Left cardiac atrium (tissue), 4 donors: ENCODE data around the gene SF1. TPM values are rescaled to one million over a fixed set of nuclear protein-coding genes. Genes with fewer than 3 reads are reported as not detected.
"Not testable (repeated sequence)": the region's sequence is repeated elsewhere in the genome, so short reads cannot be mapped to it uniquely, and the experiment has no call there.

Source experiments
- ATAC-seq, 2 donors: fragments of 200-7000 bp; cut with Tn5 transposase; one replicate each; pipeline ENCODE4 v1.9.1; 2020; ENCODE audit warnings: mild to moderate bottlenecking in 2 of 2, moderate library complexity in 2 of 2
- DNase-seq: peaks from one replicate; pipeline ENCODE4 v3.0.0-alpha.2; 2020
- intact Hi-C, 2 donors: fragments of 100-400 bp; cut with DNase I; formaldehyde crosslinking; loops; one replicate each; pipeline versions ENCODE4 v1.14.1 to v1.15.1; 2022 to 2023
- long read RNA-seq: library from polyadenylated mRNA; unstranded; transcript quantifications from one replicate; pipeline ENCODE4 v2.0.0, GENCODE V29; 2021
- total RNA-seq, 2 donors: library from RNA; stranded (reverse); fragmentation: NEBNext Ultra II Directional; extraction: Animal tissue kit (Norgen Biotek cat#: 25700); gene quantifications; one replicate each; pipeline ENCODE4 v1.2.1, GENCODE V29; 2021
- donor health status: DM: no; HTN: yes; CAD: no.
- donor health status: DM: no; HTN: yes; CAD: no; lungs with severe emphysema.
- donor health status: DM: yes; HTN: yes; CAD: no.
- donor health status: Dilated cardiomyopathy.

The SF1 gene, protein sequence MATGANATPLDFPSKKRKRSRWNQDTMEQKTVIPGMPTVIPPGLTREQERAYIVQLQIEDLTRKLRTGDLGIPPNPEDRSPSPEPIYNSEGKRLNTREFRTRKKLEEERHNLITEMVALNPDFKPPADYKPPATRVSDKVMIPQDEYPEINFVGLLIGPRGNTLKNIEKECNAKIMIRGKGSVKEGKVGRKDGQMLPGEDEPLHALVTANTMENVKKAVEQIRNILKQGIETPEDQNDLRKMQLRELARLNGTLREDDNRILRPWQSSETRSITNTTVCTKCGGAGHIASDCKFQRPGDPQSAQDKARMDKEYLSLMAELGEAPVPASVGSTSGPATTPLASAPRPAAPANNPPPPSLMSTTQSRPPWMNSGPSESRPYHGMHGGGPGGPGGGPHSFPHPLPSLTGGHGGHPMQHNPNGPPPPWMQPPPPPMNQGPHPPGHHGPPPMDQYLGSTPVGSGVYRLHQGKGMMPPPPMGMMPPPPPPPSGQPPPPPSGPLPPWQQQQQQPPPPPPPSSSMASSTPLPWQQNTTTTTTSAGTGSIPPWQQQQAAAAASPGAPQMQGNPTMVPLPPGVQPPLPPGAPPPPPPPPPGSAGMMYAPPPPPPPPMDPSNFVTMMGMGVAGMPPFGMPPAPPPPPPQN
- total RNA-seq: 100 to 1,000 TPM; 154 to 208 TPM
- long read RNA-seq, transcript SF1-201 (13 exons, 2,850 nt): major isoform, 6 of 22 reads
- long read RNA-seq, partial matches to known transcripts: 12 of 22 reads
- long read RNA-seq, other reads (novel, unspliced or antisense): 4 of 22 reads

DNA sequence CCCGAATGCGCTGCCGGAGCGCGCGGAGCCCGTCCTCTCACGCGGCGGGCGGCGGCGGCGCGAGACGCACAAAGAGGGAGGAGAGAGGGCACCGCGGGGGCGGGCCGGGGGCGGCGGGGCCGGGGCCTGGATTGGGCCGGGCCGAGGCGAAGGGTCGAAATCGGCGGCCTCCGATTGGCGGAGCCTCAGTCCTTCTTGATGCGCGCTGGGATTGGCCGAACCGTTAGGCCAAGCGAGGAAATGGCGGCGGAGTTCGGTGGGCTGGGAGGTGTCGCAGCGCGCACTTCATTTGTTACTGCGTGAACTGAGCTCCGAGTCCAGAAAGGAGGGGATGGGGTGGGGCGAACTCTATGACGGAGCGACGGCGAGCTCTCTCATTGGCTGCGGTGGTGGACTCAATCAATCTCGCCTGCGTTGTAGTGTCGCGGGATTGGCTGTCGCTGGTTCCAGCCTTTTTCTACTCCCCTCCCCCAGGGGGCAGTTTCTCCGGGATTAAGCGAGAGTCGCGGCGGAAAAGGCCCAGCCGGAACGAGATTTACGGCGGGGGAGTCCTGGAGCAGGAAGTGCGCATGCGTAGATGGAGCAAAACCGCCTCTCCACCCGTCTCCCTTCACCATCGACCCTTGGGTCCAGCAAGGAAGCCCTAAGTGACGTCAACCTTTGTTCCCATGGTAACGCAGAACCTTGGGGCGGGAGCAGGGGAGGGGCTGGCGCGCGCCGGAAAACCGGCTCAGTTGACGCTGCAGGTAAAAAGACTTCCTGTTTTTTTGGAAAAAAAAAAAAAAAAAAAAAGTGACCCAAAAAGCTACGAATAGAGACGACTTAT, at the start of gene SF1:
TSS of gene SF1 (minus strand) at position 70 of the 826 bp plus-strand sequence. CDS start 150 bp downstream, outside the sequence.
- DNase-seq (peak; percentile 99), ATAC-seq (peak; percentile 95)
- intact Hi-C loops: no loop called here

DNA sequence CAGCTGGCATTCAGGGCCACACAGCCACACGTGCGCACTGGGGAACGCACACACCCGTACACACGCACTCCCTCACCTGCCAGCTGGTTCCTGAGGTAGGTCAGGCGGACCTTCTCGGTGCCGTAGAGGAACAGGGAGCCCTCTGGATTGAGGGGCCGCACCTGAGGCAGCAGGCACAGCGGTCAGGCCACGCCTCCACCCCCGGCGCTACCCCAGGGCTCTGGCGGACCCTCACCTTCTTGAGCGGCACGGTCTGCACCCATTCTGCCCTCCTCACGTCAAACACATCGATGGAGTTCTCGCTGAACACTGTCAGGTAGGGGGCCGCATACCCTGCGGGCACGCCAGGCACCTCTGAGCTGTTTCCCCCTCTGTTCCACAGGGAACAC, 49.1 kb upstream of the SF1 start:
- DNase-seq (no peak), ATAC-seq (no peak)
- intact Hi-C loops: no loop called here

DNA sequence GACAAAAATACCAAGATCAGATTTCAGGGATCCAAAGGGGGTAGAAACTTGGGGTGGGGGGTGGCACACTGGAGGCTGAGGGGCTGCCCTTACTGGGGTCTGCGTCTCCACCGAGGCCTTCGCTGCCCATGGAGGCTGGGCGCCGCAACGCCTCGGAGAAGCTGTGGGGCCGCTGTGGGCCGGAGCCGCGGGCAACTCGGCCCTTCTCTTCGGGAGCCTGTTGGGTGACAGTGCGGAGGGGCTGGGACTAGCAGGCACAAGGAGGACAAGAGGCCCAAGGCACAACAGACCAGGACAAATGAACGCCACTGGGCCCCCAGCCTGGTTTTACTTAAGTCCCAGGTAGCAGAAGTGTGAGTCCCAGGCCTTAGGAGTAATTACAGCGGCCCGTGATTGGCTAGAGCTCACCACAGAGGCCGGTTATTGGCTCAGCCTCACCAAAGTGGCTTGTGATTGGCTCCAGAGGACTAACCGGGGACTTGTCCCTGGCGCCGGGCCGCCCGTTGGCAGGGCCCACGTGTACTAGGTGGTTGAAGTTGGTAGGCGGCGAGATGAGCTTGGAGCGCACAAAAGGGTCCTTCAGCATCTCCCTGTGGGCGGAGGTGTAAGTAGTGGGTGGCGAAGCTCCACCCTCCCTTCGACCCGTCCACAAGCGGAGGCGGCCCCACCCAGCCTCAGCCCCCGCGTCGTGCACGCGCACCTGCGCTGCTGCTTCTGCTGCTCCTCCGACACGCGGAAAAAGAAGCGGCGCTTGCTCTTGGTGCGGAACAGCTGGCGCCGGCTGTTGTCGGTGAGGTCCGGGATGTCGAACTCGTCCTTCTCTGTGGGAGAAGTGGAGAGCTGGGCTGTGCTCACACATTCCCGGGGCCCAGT, 48.5 kb upstream of the SF1 start:
- intact Hi-C loops: no loop called here
- no peak for DNase-seq
- ATAC-seq: no peak

DNA sequence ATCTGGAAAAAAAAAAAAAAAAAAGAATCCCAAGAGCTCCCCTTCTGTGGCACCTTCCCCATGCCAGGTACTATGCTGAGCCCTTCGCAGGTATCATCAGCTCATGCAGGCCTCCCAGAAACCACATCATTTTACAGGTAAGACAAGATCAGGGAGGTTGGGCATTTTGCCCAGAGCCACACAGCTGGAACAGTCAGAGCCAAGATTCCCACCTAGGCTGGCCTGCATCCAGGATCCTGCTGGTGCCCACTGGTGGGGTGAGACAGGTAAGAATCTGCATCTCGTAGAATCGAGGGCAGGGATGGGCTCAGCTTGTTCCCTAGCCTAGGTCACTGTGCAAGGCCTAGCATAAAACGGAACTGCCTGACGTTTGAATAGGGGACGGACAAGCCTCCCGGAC, 47.7 kb upstream of the SF1 start:
- intact Hi-C loops: no loop called here
- no peak for ATAC-seq
- no peak for DNase-seq

DNA sequence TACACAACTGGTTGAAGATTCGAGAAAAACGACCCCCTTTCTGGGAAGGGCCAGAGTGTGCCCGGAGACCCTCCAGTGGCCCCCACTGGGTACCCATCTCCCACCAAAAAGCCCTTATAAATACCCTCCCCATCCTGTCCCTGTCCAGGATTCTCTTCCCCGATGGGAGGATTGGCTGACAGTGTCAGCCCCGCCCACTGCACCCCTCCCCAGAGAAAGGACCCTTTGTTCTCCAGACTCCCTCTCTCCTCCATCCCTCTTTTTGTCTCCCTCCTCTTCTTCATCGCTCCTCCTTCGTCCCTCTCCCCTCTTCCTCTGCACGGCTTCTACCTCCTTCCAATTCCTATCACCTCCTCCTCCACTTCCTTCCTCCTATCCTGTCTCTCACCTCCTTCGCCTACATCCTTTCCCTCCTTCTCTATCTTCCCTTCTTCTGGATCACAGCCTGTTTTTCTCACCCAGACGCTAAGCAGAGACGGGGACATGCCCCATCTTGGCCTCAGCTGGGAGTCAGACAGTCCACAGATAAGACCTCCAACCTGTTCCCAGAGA, 45.3 kb upstream of the SF1 start:
- DNase-seq (no peak), ATAC-seq (no peak)
- intact Hi-C loops: no loop called here

DNA sequence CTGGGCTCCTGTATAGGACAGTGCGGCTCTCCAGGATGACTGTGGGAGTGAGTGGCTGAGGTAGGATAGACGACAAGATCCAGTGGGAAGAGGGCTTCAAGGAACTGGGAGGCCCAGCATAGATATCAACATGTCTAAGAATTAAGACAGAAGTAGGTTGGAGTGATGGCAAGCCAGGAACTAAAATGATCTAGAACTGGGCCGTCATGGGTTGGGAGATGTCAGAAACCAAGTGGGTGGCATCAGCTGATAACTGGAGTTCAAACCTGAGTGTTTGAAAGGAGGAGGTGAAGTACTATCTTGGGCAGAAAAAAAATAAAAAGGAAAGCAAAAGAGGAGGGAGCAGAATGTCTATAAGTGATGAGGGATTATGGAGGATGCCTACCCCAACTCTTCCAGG, 39.1 kb upstream of the SF1 start:
- no peak for ATAC-seq
- DNase-seq: no peak
- intact Hi-C loops: no loop called here

DNA sequence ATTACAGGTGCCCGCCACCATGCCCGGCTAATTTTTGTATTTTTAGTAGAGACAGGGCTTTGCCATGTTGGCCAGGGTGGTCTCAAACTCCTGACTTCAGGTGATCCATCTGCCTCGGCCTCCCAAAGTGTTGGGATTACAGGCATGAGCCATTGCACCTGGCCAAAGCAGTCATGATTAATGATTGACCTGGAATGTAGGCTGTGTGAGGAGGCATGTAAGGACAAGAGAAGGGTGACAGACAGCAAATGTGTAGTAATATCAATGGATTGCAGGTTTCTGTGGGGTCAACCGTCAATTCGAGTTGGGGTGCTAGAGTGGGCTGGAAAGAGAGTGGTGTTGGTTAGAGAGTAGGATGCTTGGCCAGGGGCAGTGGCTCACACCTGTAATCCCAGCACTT, 37.1 kb upstream of the SF1 start:
- DNase-seq, ATAC-seq, intact Hi-C loops: not testable (repeated sequence)

DNA sequence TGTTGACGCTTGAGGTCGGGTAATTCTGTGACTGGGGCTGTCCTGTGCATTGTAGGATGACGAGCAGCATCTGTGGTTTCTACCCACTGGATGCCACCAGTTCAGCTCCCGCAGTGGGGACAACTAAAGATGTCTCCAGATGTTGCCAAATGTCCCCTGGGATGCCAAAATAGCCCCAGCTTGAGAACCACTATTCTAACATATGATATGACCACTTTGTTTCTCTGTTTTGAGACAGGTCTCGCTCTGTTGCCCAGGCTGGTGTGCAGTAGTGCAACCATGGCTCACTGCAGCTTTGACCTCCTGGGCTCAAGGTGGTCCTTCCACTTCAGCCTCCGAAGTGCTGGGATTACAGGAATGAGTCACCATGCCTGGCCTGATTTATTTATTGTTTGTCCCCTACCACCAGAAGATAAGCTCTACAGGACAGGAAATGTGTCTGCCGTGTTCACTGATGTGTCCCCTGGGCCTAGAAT, 36.4 kb upstream of the SF1 start:
- no peak for ATAC-seq
- no peak for DNase-seq
- intact Hi-C loops: no loop called here

DNA sequence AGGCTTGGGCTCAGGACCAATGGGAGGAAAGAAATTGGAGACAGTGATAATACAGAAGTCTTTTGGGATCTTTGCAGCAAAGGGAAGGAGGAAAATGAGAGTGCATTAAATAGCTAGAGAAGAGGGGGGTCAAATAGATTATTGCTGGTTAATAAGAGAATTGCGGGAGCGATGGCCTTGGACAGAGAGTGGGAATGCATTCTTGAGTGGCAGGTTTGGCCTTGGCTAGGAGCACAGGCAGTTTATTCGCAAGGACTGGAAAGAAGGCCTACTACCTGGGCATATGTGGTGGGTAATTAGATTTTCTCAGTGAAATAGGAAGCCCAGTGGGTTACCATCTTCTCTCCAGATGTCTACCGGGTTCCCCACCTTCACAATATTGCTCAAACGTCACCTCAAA, 35.5 kb upstream of the SF1 start:
- ATAC-seq: no peak
- intact Hi-C loops: no loop called here
- DNase-seq: no peak

DNA sequence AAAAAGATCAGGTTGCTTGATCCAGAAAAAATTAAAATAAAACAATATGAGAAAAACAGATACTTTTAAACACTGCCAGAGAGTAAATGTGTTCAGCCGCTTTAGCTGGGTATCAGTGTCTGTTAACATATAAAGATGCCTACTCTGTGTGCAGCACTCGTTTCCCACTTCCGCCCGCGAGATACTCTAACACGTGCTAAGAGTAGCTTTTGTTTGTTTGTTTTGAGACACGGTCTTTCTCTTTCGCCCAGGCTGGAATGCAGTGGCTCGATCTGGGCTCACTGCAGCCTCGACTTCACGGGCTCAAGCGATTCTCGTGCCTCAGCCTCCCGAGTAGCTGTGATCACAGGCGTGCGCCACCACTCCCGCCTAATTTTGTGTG, 32.5 kb upstream of the SF1 start:
- no peak for DNase-seq
- peak; percentile 1 to 3 for ATAC-seq
- intact Hi-C loops: no loop called here

DNA sequence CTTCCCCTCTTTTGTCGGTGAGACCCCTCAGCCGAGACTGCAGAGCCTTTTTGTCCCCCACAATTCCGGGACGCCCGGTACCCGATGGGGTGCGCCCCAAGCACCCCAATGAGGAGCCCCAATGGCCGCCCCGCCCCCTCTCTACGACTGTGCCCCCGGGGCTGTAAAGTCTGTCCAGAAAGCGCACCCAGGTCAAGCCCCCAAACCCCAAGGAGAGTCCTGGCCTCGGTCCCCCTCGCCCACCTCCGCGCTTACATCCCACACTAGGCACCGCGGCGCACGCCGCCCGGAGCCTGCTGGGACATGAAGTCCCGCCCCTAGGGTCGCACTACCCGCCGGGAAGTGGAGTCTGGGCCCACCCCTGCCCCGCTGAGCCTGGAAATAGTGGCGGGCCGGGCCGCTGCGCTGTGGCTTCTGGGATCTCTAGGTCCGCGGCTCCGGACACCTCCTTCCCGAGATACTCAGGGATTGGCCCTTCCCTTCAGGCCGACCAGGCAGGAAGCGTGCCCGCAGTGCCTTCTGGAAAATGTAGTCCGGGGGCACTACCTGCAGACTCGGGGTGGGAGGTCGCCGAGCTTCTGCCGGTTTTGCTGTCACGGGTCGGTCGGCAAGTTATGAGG, 32.0 kb upstream of the SF1 start, which contains the start of gene MEN1:
TSS of gene MEN1 (minus strand) at position 281 of the 620 bp plus-strand sequence. CDS start 442 bp downstream, outside the sequence.
- DNase-seq (peak; percentile 97), ATAC-seq (peak; percentile 99)
- intact Hi-C loops: no loop called here

DNA sequence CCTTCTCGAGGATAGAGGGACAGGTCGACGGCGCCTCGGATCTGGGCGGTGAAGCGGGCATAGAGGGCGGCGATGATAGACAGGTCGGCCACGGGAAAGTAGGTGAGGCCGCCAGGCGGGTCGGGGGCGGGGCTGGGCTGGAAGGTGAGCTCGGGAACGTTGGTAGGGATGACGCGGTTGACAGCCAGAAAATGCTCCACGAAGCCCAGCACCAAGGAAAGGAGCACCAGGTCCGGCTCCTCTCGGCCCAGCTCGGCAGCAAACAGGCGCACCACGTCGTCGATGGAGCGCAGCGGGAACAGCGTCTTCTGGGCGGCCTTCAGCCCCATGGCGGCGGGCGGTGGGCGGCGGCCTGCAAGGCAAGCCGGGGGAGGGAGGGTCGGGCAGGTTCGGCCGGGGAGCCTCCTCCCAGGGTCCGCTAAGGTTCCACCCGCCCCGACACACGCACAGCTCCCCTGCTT, 31.5 kb upstream of the SF1 start:
- ATAC-seq (peak; percentile 20 to 40), DNase-seq (no peak)
- intact Hi-C loops: no loop called here

DNA sequence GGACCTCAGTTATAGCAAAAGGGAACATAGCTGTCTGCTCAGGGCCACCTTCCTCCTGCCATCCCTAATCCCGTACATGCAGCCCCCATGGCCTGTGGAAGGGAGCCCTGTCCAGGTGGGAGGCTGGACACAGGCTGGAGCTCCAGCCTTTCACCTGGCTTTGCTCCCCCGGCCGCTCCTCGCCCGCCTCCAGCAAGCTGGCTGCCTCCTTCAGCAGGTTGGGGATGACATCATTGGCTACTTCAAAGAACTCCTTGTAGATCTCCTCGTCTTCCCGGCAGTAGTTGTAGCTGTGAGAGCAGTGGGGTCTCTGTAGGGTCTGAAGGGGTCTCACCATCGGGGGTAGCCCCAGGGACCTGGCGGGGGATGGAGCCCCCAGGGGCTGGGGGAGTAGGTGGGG, 27.1 kb upstream of the SF1 start:
- ATAC-seq (no peak), DNase-seq (no peak)
- intact Hi-C loops: no loop called here

DNA sequence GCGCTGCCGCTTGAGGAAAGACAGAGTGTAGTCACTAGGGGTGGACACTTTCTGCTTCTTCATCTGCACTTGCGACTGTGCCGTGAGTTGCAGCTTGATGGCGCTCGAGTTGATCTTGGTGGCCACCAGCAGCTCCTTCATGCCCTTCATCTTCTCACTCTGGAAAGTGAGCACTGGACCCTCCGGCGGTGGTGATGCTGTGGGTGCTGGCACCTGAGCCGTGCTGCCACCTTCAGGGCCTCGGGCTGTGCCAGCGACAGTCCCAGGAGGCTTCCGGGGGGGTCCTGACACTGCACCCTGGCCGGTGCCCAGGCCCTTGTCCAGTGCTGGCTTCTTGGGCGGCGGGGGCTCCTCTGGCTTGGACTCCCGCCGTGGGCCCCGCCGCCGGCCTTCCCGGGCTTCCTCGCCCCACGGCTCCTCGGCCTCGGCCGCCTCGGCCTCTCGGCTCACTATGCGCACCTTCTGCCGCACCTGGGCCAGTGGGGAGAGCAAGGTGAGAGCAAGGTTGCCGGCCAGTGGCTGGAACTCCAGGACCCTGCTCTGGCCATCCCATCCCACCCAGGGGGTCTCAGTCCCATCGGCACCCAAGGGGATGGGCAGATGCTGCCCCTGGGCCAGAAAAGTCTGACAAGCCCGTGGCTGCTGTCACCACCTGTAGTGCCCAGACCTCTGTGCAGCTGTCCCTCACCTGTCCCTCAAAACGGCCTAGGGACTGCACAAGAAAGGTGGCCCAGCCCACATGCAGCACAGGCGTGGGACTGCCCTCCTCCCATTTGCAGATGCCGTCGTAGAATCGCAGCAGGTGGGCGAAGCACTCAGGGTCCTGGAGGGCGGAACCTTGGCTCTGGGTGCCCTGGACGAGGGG, 26.2 kb upstream of the SF1 start:
- DNase-seq (no peak), ATAC-seq (no peak)
- intact Hi-C loops: no loop called here

DNA sequence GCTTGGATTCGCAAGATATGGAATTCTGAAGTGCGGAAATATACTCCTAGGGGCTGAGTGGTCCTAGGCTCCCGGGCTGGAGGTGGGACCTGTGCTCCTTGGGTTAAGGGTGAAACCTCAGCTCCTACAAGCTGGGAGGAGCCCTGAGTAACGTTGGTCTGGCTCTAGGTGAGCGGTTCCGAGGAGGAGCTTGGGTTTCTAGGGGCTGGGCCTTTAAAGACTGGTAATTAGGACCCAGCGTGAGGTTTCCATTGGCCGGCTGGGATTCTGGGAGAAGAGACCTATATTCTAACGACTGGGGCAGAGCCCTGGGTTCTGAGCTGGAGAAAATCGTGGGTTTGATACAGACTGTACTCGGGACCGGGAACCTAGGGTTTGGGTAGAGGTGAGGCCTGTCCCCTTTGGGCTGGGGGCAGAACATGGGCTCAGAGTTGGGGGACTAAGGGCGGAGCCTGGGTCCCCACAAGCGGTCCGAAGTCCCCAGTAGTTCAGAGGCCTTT, 25.6 kb upstream of the SF1 start:
- ATAC-seq (peak in 1 of 2 donors; percentile 18), DNase-seq (no peak)
- intact Hi-C loops: no loop called here

DNA sequence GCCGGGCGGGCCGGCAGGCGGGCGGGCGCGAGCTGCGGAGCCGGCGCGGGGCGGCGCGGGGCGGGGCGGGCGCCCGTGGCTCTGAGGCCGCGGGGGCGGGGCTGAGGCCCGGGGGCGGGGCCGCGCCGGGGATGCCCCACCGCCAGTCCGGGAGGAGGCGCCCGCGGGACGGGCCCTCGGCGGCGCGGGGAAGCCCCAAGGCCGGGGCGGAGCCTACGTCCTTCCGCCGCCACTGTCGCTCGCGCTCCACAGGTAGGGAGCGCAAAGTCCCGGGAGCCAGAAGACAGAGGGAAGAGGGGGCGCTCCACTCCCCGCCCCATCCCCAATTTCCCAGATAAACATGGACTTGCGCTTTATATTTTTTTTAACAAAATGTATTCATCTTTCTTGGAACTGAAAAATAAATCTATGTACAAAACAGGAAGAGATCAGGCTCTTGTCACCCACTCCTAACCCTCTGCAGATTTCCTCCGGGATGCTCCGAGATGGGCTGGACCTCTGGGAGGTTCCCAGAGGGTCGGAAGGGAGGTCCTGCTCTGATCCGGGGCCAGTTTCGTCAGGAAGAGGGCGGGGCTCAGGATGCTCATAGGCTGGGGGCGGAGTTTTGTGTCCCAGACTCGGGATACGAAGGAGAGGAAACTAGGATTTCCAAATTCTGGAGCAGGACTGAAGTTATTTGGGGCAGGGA, 25.0 kb upstream of the SF1 start, which contains the start of gene MAP4K2:
TSS of gene MAP4K2 (minus strand) at position 57 of the 688 bp plus-strand sequence. CDS start 65 bp downstream, outside the sequence.
- intact Hi-C loops: no loop called here
- ATAC-seq (peak; percentile 89 to 95), DNase-seq (peak; percentile 93)
